SKM-1 treated with dmso at 0.1 percent for 144 hours (cell line): ENCODE data around the gene CDH4.

Source experiments
- DNase-seq: peaks from one replicate; lab custom pipeline; 2025; ENCODE audit not compliant: unreplicated experiment; lab: John Stamatoyannopoulos, UW

The CDH4 gene

GRCh38 chr20:61643656-61644377 lies 391.8 kb downstream of the CDH4 start:
- DNase-seq: no peak

- DNase-seq: no peak
These were observed 392.5 kb downstream of the CDH4 start for GRCh38 chr20:61644378-61645076.

- DNase-seq: no peak
These were observed 393.7 kb downstream of the CDH4 start for GRCh38 chr20:61645732-61646131.

- no peak for DNase-seq
These were observed 394.4 kb downstream of the CDH4 start for GRCh38 chr20:61646453-61646852.

GRCh38 chr20:61646986-61647385 lies 394.9 kb downstream of the CDH4 start:
- DNase-seq: no peak

GRCh38 chr20:61647702-61648101 lies 395.6 kb downstream of the CDH4 start:
- DNase-seq: no peak

- no peak for DNase-seq
These were observed 397.2 kb downstream of the CDH4 start for GRCh38 chr20:61649105-61649859.

- DNase-seq: no peak
These were observed 397.8 kb downstream of the CDH4 start for GRCh38 chr20:61649860-61650162.

- DNase-seq: no peak
These were observed 399.1 kb downstream of the CDH4 start for GRCh38 chr20:61650912-61651733.

- no peak for DNase-seq
These were observed 400.1 kb downstream of the CDH4 start for GRCh38 chr20:61652146-61652545.

- no peak for DNase-seq
These were observed 402.7 kb downstream of the CDH4 start for GRCh38 chr20:61654726-61655125.

GRCh38 chr20:61655591-61655990 lies 403.5 kb downstream of the CDH4 start:
- no peak for DNase-seq

GRCh38 chr20:61656198-61656597 lies 404.1 kb downstream of the CDH4 start:
- no peak for DNase-seq

- no peak for DNase-seq
These were observed 405.8 kb downstream of the CDH4 start for GRCh38 chr20:61657721-61658377.

GRCh38 chr20:61658563-61658962 lies 406.5 kb downstream of the CDH4 start:
- DNase-seq: no peak

- DNase-seq: no peak
These were observed 407.4 kb downstream of the CDH4 start for GRCh38 chr20:61659246-61659993.

- no peak for DNase-seq
These were observed 407.9 kb downstream of the CDH4 start for GRCh38 chr20:61659994-61660346.

GRCh38 chr20:61660559-61660958 lies 408.5 kb downstream of the CDH4 start:
- DNase-seq: no peak

- no peak for DNase-seq
These were observed 409.0 kb downstream of the CDH4 start for GRCh38 chr20:61661025-61661424.

GRCh38 chr20:61661583-61661982 lies 409.5 kb downstream of the CDH4 start:
- no peak for DNase-seq
